Inflammatory macrophage (primary cell): ENCODE results near the gene HPCA.
"Not testable (repeated sequence)": the region's sequence is repeated elsewhere in the genome, so short reads cannot be mapped to it uniquely, and the experiment has no call there.

ENCODE experiments used
- DNase-seq, 2 donors: peaks; one replicate each; pipeline ENCODE4 v3.0.0-alpha.2; 2020 to 2022

Gene HPCA

DNA sequence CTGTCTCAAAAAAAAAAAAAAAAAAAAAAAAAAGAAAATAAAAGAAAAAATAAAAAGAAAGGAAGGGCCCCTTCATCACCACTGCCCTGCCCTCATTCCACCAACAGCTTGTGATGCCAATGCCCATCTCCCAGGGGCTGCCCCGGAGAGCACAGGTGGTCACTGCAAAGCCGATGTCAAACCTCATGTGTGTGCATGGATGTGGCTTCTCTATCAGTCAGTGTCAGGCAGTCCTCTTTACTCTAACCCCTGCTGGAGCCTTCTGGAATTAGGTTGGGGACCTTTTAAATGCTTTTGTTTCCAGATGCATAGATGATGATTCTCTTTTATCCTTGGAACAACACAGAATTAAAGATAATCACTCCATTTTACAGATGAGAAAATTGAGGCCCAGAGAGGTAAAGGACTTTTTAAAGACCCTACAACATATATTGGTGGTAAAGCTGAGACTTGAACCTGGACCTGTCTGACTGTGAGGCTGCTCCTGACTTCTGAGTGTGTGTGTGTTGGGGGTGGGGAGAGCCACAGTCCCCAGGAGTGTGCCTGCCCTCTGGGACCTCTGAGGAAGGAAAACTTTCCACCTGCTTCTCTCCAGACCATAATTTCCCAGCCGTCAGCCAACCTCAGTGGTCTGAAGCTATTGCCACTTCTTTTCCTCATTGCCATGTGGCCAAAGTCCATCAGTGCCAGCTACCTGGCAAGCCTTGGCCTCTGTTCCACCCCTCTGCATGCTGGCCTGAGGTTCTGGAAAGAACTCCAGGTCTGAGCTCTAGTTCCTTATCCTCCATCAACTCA is 17.9 kb downstream of the HPCA start:
- DNase-seq, result no peak

DNA sequence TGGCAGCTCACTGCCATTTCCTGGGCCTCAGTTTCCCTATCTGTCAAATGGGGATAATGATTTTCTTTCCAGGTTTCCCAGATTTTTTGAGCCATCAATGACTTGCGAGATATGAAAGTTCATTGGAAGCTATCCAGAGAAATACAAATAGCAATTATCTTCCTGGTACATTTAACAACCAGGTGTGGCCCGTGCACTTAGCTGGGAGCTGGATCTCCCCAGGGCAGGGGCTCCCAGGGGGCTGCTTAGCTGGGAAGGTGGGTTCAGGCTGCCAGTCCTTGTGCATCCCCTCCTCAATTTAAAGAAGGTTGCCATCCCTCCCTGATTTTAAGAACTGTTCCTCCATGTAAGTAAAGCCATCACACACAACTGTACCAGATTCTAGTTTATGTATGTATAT is 18.5 kb downstream of the HPCA start:
- DNase-seq, result no peak

DNA sequence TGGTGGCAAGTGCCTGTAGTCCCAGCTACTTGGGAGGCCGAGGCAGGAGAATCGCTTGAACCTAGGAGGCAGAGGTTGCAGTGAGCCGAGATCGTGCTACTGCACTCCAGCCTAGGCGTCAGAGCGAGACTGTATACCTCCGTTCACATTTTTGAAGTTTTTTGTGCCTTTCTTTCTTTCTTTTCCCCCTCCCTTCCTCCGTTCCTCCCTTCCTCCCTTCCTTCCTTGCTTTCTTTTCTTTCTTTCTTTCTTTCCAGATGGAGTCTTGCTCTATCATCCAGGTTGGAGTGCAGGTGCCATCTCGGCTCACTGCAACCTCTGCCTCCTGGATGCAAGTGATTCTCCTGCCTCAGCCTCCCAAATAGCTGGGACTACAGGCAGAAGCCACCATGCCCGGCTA is 19.3 kb downstream of the HPCA start:
- not testable (repeated sequence) for DNase-seq

DNA sequence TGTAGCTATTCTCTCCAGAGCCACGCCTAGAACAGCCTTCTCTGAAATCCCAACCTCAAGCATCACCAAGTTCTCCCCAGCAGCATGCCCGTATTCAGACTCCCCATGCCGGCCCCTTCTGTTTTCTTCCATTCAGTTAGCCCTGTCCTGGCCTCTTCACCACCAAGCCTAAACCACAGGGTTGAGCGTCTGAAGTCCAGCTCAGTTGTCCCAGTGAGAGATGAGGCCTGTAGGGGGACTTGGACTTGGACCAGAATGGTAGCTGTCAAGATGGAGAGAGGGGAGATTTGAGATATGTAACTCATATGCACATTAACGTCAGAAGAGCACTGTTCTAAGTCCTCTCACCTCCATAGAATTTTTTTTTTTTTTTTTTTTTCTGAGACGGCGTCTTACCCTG is 20.4 kb downstream of the HPCA start:
- DNase-seq, result no peak

DNA sequence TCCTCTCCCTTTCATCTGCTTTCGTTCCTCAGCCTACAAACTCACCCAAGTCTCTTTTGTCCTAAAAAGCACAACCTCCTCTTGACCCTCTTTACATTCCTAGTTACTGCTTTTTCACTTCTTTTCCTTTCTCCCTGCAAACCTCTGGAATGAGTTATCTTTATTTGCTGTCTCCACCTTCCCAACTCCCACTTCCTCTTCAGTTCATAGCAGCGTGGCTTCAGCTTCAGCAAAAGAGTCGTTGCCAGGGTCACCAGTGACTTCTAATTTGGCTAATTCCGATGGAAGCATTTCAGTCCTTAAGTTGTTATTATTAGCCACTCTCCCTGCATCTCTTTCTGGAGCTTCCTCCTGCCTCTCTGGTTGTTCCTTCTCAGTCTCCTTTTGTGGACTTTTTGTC is 21.1 kb downstream of the HPCA start:
- DNase-seq, result no peak

DNA sequence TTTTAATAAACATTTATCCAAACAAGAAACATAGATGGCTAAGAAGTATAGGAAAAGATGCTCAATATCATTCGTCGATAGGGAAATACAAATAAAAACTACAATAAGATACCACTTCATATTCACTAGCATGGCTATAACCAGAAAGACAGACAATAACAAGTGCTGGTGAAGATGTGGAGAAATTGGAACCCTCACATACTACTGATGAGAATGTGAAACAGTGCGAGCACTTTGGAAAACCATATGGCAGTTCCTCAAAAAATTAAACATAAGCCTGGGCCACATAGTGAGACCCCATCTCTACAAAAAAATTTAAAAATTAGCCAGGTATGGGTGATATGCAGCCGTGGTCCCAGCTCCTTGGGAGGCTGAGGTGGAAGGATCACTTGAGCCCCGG is 24.0 kb downstream of the HPCA start:
- DNase-seq, result no peak

DNA sequence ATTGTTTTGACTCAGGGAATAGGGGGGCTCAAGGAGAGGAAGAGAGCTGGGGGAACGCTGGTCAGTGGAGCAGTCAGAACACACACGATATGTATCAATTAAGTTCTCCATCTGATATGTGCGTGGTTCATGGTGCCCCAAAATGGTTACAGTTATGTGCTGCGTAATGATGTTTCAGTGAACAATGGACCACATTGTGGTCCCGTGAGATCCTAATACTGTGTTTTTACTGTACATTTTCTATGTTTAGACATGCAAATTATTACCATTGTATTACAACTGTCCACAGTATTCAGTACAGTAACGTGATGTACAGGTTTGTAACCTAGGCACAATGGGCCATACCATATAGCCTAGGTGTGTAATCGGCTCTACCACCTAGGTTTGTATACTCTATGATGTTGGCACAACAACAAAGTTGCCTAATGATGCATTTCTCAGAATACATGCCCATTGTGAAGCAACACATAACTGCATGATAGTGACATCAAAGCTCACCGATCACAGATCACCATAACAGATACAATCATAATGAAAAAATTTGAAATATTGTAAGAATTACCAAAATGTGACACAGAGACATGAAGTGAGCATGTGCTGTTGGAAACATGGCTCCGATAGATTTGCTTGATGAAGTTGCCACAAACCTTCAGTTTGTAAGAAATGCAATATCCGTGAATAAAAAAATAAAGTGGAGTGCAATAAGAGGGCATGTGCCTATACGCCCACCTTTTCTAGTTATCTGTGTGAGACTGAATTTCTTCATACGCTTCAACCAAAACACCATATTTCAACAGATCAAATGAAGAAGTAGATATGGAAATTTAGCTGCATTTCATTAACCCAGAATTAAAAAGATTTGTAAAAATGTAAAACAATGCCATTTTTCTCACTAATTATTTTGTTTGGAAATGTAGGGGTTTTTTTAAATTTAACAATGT is 29.7 kb downstream of the HPCA start:
- peak; percentile 29 to 53 for DNase-seq

DNA sequence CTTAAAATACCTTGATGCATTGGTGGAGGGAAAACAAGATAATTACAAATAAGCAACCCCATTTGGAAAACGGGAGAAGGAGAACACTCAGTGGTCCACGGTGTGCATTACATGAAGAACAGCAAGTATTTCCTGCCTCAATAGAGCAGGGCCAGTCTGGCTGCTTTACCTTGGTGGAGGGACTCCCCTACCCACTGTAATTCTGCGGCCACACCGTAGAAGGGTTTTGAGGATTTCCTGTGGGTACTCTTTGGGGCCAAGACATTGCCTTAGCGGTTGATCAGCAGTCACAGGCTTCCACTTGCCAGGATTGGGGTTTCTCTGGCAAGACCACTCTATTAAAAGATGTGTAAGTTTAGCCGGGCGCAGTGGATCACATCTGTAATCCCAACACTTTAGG is 31.2 kb downstream of the HPCA start:
- no peak for DNase-seq

DNA sequence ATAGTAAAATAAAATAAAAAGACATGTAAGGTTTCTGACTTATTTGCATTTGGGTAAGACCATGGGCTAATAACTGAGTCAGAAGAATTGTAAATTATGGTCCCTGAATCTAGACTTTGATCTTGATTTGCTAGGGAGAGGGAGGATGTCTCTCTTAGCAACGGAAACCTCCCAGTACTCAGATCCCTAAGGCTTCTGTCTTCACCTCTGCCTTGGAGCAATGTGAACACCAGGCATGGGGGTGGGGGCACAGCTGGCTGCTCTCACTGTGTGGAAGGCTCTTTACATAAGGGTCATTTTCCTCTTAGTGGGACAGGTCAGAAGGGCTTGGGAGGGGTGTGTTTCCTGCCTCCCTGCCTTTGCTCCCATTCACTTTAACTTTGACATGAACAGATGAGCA is 31.9 kb downstream of the HPCA start:
- DNase-seq, result no peak

DNA sequence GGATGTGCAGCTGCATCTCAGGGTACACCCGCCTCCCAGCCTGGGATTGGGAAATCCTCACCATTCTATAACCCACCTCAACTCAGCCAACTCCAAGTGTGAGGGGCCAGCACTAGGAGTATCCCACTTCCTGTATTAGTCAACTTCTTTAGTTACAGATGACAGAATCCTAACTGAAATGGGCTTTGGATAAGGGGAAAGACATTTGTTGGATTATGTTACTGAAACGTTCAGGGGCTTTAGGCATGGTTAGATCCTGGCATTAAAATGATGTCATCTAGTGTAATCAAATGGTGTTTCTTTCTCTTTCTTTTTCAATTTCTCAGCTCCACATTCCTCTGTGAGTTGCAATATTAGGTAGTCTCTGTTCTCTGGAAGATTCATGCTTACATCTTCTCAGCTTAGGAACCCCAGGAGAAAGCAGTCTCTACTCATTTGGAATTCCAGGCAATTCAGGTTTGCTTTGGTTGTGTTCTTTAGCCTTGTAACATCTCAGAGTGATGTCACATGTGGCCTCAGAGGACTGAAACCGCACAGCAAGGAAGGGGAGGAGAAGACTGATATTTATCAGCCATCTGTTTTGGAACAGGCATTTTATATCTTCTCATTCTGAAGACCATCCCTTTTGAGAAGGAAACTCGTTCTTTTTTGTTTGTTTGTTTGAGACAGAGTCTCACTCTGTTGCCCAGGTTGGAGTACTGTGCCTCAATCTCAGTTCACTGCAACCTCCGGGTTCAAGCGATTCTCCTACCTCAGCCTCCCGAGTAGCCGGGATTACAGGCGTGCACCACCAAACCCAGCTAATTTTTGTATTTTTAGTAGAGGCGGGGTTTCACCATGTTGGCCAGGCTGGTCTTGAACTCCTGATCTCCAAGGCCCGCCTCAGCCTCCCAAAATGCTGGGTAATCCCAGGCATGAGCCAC is 33.8 kb downstream of the HPCA start:
- no peak for DNase-seq

DNA sequence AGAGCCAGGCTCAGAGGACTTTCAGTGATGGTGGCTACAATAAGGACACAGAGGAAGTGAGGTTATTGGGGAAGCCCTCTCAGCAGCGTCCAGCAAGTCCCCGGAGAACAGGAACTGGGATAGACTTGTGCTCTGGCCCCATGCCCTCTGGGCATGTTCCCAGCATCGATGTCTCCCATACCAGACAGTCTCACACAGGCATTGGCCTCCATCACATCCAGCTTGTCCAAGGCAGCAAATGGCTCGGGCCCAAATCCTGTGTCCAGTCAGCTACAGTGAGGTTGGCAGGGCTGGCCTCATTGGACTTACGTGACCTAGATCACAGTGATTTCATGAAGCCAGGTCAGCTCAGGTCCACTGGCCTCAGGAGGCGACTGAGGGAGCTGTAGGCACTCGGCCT is 34.5 kb downstream of the HPCA start:
- peak; percentile 31 to 51 for DNase-seq

DNA sequence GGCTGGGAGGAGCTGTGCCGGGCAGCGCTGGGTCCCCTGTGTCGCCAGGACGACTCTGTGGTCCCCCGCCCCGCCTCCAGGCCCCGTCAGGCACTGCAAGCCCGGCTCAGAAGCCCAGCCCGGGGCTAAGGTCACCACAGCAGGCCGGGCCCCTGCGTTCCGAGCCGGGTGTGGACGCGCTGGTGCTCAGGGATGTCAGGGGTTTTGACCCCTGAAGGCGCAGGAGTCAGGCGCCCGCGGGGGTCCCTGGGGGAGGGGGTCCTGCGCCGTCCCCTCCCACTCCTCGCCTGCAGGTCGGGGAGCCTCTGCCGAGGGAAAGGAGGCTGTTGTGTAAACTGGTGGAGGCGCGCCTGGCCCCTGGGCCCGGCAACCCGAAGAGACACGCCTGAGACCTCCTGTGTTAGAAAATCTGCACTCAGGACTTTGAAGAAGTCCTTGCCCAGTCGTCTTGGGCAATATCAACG is 38.6 kb downstream of the HPCA start:
- no peak for DNase-seq

DNA sequence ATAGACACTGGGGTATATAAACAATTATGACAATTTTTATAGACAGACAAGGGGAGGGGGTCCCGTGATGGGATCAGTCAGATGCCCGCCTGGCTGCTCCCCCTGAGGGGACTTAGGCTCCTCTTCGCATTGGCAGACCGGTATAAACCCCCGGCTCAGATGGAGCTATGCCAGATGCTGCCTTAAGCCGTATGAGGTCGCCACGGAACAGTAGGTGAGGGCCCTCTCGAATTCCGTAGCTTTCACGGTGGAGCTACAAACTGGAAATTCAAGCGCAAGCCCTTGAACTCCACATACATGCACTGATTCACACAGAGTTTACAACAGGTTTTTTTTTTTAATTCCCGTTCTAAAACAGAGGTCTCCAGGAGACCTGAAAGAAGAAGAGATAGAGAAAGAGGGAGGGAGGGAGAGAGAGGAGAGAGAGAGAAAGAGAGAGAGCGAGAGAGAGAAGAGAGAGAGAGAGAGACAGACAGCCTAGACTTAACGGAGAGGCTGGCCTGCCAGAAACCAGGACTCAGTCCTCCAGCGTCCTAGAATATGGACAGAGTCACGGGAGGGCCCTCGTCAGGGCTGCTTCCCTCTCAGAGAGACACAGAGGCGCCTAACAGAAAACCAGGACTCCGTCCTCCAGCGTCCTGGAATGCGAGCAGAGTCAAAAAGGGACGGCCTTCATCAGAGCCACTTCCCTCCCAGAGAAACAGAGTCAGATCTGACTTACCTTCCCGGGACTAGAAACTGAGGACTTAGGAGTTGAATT is 39.3 kb downstream of the HPCA start:
- no peak for DNase-seq

DNA sequence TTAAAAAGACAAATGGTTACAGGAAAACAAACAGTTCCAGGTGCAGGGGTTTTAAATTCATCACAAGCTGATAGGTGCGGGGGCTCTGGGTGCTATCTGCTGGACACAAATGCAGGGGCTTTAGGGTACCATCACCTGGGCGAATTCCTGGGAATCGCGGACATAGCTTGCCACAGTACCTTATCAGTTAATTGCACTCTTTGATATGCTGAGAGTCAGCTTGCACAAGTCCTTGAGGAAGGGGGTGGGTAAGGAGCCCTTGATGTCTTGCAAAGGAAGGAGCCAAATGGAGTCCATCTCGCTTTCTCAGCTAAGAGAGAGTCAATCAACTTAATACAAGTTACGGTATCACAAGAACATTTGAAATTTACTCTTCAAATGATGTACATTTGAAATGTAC is 40.3 kb downstream of the HPCA start:
- DNase-seq, result no peak

DNA sequence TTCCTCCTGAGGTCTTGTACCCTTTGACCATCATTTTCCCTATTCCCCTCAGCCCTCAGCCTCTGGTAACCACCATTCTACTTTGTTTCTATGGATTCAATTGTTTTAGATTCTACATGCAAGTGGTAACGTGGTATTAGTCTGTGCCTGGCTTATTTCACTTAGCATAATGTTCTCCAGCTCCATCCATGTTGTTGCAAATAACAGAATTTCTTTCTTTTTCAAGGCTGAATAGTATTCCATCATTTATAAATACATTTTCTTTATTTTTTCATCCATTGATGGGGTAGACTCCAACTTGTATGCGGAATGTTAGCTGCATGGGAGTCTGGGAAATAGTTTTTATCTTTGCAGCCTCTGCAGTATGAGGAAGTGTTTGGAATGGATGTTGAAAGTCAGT is 41.1 kb downstream of the HPCA start:
- DNase-seq, result no peak

DNA sequence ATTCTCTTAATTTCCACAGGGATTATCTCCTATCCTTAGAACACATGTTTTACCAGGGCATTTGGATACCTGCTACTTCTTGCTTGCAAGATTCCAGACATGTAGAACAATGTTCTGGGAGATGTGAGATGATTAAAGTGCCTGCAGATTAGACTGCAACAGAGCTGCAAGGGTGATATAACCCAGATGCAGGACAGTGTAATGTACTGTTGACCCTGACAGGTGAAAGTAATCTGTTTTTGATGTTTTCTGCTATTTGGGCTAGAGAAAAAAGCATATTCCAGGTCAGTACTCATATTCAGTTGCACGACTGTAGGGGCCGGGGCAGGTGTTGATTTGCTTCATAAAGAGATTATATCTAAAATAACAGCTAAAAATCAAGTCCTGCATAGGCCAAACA is 42.0 kb downstream of the HPCA start:
- no peak for DNase-seq

DNA sequence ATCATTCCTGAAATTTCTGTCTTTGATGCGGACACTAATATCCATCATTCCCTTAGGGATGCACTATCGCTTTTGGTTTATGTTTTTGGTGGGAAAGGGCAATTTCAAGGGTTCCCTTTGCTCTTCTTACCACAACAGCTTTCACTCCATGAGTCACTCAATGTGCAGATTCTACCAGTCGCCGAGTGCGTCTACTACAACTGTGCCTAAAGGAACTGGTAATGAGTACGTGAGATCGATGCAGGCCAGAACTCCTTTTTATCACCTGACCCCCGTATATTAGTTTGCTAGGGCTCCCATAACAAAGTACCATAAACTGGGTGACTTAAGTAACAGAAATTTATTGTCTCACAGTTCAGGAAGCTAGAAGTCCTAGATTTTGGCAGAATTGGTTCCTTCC is 42.4 kb downstream of the HPCA start:
- no peak for DNase-seq

DNA sequence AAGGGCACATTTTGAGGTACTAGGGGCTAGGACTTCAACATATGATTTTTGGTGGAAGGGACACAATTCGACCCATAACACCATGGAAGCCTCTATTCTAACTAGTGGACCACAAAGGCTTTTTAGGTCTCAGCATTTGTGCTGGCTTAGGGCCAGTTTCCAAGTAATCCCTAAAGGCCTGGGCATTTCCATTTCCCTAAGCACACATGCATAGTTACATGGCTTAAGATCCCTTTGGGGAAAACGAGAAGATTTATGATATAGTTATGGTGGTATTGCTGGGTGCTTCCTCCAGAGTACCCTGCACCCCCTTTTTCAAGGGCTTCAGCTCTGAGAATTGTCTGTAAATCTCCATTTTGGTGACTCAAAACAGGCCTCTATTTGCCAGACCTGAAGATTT is 43.1 kb downstream of the HPCA start:
- DNase-seq, result no peak

DNA sequence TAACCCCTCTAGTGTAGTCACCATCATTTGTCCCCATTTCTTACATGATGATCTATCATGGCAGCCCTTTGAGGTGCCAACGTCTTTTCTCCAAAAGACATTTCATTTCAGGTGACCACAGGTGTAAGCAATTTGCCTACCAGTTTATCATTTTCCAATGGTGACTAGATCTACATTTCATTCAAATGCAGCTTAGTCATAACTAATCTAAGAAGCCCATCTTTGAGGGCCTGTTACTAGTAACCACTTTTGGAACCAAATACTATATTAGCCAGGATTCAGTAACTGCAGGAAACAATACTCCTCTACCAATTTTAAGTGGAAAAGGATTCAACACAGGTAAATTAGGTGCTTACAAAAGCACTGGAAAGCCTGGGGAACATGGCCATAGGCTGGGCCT is 45.5 kb downstream of the HPCA start:
- DNase-seq, result no peak

DNA sequence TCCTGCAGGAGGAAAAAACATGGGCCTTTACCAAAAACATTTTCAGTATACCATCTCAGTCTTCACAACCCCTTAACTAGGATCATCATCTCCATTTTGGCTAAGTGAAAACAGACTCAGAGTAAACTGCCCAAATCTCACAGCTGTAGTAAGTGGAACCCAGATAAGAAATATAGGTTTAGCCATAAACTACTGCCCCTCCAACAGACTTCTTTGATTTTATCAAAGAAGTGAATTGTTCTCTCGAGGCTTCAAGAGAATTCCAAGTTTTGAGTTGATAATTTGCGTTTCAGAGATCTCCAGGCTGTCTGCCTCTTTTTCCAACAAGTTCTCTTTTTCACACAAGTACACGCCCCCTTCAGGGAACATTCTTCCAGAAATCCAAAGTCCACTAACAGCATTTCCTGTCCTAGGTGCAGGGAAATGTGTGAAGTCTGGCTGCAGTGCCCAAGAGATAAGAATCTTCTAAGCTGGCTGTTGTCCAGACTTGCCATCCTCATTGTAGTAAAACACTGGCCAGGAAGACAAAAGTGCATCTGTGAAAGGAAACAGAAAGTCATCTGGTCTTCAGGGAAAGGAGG is 47.5 kb downstream of the HPCA start:
- no peak for DNase-seq

DNA sequence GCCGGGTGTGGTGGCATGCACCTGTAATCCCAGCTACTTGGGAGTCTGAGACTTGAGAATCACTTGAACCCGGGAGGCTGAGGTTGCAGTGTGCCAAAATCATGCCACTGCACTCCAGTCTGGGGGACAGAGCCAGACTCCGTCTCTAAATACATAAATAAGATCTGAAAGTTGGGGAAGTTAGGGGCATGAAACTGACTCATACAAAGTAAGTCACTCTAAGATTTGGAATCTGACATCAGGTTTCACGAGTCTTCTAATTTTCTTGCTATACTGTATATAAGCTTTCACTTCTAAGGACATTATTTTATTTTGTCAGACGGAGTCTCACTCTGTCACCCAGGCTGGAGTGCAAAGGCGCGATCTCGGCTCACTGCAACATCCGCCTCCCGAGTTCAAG is 48.2 kb downstream of the HPCA start:
- DNase-seq, result peak in 1 of 2 donors; percentile 12

DNA sequence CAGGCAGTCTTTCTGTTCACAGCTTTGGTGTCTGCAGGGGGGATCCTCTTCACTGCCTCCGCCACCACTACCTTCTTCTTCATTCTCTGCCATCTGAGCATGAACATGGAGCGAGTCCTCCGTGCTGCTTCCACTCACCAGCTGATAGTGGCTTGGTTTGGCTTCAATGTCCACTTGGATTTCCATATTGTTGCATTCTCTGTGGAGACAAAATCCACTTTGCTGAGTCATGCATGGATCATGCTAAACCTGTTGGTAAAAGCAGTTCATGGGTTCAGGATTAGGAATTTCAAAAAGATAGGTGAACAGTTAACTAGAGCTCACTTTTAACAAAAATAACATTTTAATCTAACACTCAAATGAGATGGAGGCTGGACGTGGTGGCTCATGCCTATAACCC is 50.8 kb downstream of the HPCA start:
- no peak for DNase-seq
